H1 (cell line): Measurements from ENCODE around the gene ALLC. TPM values are rescaled to one million over a fixed set of nuclear protein-coding genes. Genes with fewer than 3 reads are reported as not detected.
A peak's percentile ranks its signal among the peaks of the same experiment; 100 is the strongest.

Source experiments
- CTCF ChIA-PET: fragments of 300-600 bp; sonication (Branson Sonifier 250); formaldehyde crosslinking; loops from one replicate; lab custom pipeline; 2021; ENCODE audit not compliant: partially characterized antibody; lab: Charles Lee
- POLR2A ChIA-PET: fragments of 300-600 bp; sonication (Branson Sonifier 250); formaldehyde crosslinking; loops from one replicate; lab custom pipeline; 2021; ENCODE audit warnings: inconsistent platforms; ENCODE audit not compliant: partially characterized antibody; lab: Charles Lee
- DNase-seq, 2 experiments: peaks; one replicate each; pipeline versions ENCODE4 v3.0.0 to v3.0.0-alpha.2; 2010 to 2022; ENCODE audit warnings: low spot score in 2 of 2, low read depth in 1 of 2, mixed read lengths in 1 of 2
- FAIRE-seq: peaks from 2 replicates; lab custom pipeline; 2011; peaks lifted over from hg19 to GRCh38; lab: Jason Lieb, UNC
- H2AFZ ChIP-seq: 2 replicates; pipeline ENCODE4 v1.8.1; 2012; ENCODE audit warnings: low read length, inconsistent platforms
- H2AK5ac ChIP-seq: 2 replicates; pipeline ENCODE4 v1.6.1; 2013; ENCODE audit warnings: low read depth, low read length
- H2BK120ac ChIP-seq: replicated peaks from 2 replicates; pipeline ENCODE3; 2013; ENCODE audit warnings: low read depth, low read length, inconsistent platforms
- H2BK12ac ChIP-seq: 2 replicates; pipeline ENCODE4 v1.6.1; 2013; ENCODE audit warnings: low read depth, low read length
- H2BK15ac ChIP-seq: 2 replicates; pipeline ENCODE4 v1.6.1; 2013; ENCODE audit warnings: low read length
- H2BK20ac ChIP-seq: 2 replicates; pipeline ENCODE4 v1.6.1; 2013; ENCODE audit warnings: low read length
- H2BK5ac ChIP-seq: 2 replicates; pipeline ENCODE4 v1.6.1; 2013; ENCODE audit warnings: low read depth, low read length
- H3K14ac ChIP-seq: 2 replicates; pipeline ENCODE4 v1.6.1; 2013; ENCODE audit warnings: inconsistent platforms; ENCODE audit not compliant: insufficient read length
- H3K18ac ChIP-seq: 2 replicates; pipeline ENCODE4 v1.6.1; 2013; ENCODE audit warnings: low read length; ENCODE audit errors: extremely low read depth
- H3K23ac ChIP-seq: 2 replicates; pipeline ENCODE4 v1.6.1; 2013; ENCODE audit warnings: inconsistent platforms; ENCODE audit not compliant: insufficient read length
- H3K23me2 ChIP-seq: 2 replicates; pipeline ENCODE4 v1.6.1; 2013; ENCODE audit warnings: low read depth, low read length
- H3K27ac ChIP-seq: 2 replicates; pipeline ENCODE4 v1.6.1; 2011; ENCODE audit warnings: low read depth, low read length, inconsistent platforms
- H3K27me3 ChIP-seq, 4 experiments: replicated peaks in 1 of 4; 1 replicate in 1 of 4; 2 replicates in 3 of 4; pipeline versions ENCODE4 v1.6.1 to v1.8.1; 2011 to 2013; ENCODE audit warnings: low read length in 3 of 4, mild to moderate bottlenecking in 3 of 4, inconsistent platforms in 2 of 4, mixed read lengths in 2 of 4, moderate library complexity in 1 of 4; ENCODE audit not compliant: control insufficient read depth in 3 of 4, insufficient read depth in 3 of 4; ENCODE audit errors: extremely low read depth in 1 of 4
- H3K36me3 ChIP-seq, 4 experiments: 2 replicates each; pipeline versions ENCODE4 v1.6.1 to v1.8.1; 2011 to 2013; ENCODE audit warnings: mild to moderate bottlenecking in 4 of 4, low read length in 3 of 4, moderate library complexity in 2 of 4, control low read depth in 1 of 4, inconsistent platforms in 1 of 4; ENCODE audit not compliant: insufficient read depth in 4 of 4, control insufficient read depth in 2 of 4
- H3K4ac ChIP-seq: replicated peaks from 2 replicates; pipeline ENCODE3; 2013; ENCODE audit warnings: low read length, low read depth, mixed read lengths, inconsistent platforms; ENCODE audit not compliant: insufficient read length
- H3K4me1 ChIP-seq, 4 experiments: replicated peaks in 1 of 4; 1 replicate in 1 of 4; 2 replicates in 3 of 4; pipeline versions ENCODE4 v1.6.1 to v1.8.1; 2011 to 2013; ENCODE audit warnings: low read length in 3 of 4, inconsistent platforms in 2 of 4, mixed read lengths in 1 of 4; ENCODE audit not compliant: insufficient read depth in 4 of 4, control insufficient read depth in 3 of 4
- H3K4me2 ChIP-seq, 2 experiments: 2 replicates each; pipeline versions ENCODE4 v1.6.1 to v1.8.1; 2011 to 2013; ENCODE audit warnings: low read depth in 2 of 2, low read length in 2 of 2, control low read depth in 1 of 2, inconsistent platforms in 1 of 2, mild to moderate bottlenecking in 1 of 2; ENCODE audit not compliant: insufficient read depth in 1 of 2
- H3K4me3 ChIP-seq, 4 experiments: fragments of 200-600, 300-600 bp in 1 of 4; sonication (generic), shearing (Covaris generic), sonication (Bioruptor Twin) in 1 of 4; 2 replicates each; pipeline versions ENCODE4 v1.5.1 to v1.8.1; 2011 to 2016; ENCODE audit warnings: low read length in 4 of 4, low read depth in 3 of 4, control low read depth in 2 of 4, inconsistent platforms in 2 of 4, mild to moderate bottlenecking in 2 of 4, mixed read lengths in 1 of 4, moderate library complexity in 1 of 4; ENCODE audit not compliant: insufficient read depth in 2 of 4; ENCODE audit errors: extremely low read depth in 1 of 4
- H3K56ac ChIP-seq: replicated peaks from 2 replicates; pipeline ENCODE3; 2013; ENCODE audit warnings: low read depth, mild to moderate bottlenecking, mixed read lengths, low read length, inconsistent platforms; ENCODE audit not compliant: insufficient read length
- H3K79me1 ChIP-seq: 2 replicates; pipeline ENCODE4 v1.6.1; 2013; ENCODE audit warnings: low read depth, low read length, control low read depth
- H3K79me2 ChIP-seq, 2 experiments: 2 replicates each; pipeline versions ENCODE4 v1.6.1 to v1.8.1; 2012 to 2013; ENCODE audit warnings: low read length in 2 of 2, mild to moderate bottlenecking in 2 of 2, inconsistent platforms in 1 of 2; ENCODE audit not compliant: insufficient read depth in 2 of 2, control insufficient read depth in 1 of 2
- H3K9ac ChIP-seq, 4 experiments: replicated peaks in 1 of 4; 1 replicate in 1 of 4; 2 replicates in 3 of 4; pipeline versions ENCODE4 v1.6.1 to v1.8.1; 2011 to 2013; ENCODE audit warnings: low read depth in 3 of 4, low read length in 3 of 4, control low read depth in 2 of 4, mild to moderate bottlenecking in 2 of 4, moderate library complexity in 2 of 4, inconsistent platforms in 1 of 4; ENCODE audit errors: extremely low read depth in 1 of 4
- H3K9me3 ChIP-seq, 2 experiments: 2 replicates each; pipeline versions ENCODE4 v1.6.1 to v1.8.1; 2012 to 2013; ENCODE audit warnings: mild to moderate bottlenecking in 2 of 2, moderate library complexity in 2 of 2, control low read depth in 1 of 2, inconsistent platforms in 1 of 2, low read depth in 1 of 2, low read length in 1 of 2, mixed read lengths in 1 of 2; ENCODE audit not compliant: insufficient read depth in 2 of 2
- H4K20me1 ChIP-seq, 2 experiments: replicated peaks in 1 of 2; 2 replicates each; pipeline versions ENCODE3 to v1.8.1; 2011 to 2013; ENCODE audit warnings: inconsistent platforms in 2 of 2, low read length in 2 of 2, mild to moderate bottlenecking in 1 of 2; ENCODE audit not compliant: insufficient read depth in 2 of 2, control insufficient read depth in 1 of 2
- H4K5ac ChIP-seq: 2 replicates; pipeline ENCODE4 v1.6.1; 2013; ENCODE audit warnings: low read length, low read depth, mixed read lengths, inconsistent platforms; ENCODE audit not compliant: insufficient read length
- H4K8ac ChIP-seq: 2 replicates; pipeline ENCODE4 v1.8.0; 2013; ENCODE audit warnings: mild to moderate bottlenecking, moderate library complexity, low read length, inconsistent platforms; ENCODE audit not compliant: insufficient read depth; ENCODE audit errors: extremely low read depth
- H4K91ac ChIP-seq: replicated peaks from 2 replicates; pipeline ENCODE3; 2013; ENCODE audit warnings: low read length, mixed read lengths, inconsistent platforms; ENCODE audit not compliant: insufficient read length
- CBX5 ChIP-seq: fragments of 300-800, 300-1000 bp; sonication (generic); IDR thresholded peaks from 2 replicates; pipeline ENCODE4 v1.7.1; 2016; ENCODE audit warnings: antibody characterized with exemption, low read length, low read depth
- CTCF ChIP-seq, 3 experiments: IDR thresholded peaks; 1 replicate in 2 of 3; 2 replicates in 1 of 3; pipeline versions ENCODE4 v1.5.1 to v1.6.1; 2011; ENCODE audit warnings: low read length in 3 of 3, mild to moderate bottlenecking in 3 of 3, inconsistent platforms in 2 of 3, low read depth in 1 of 3, moderate library complexity in 1 of 3; ENCODE audit not compliant: insufficient read depth in 1 of 3; ENCODE audit errors: control extremely low read depth in 1 of 3
- GABPA ChIP-seq: IDR thresholded peaks from 2 replicates; pipeline ENCODE4 v1.6.1; 2011; ENCODE audit warnings: mild to moderate bottlenecking, low read length, moderate library complexity, borderline replicate concordance; ENCODE audit not compliant: insufficient read depth
- JUN ChIP-seq: IDR thresholded peaks from 2 replicates; pipeline ENCODE4 v1.6.1; 2011; ENCODE audit warnings: low read depth, mild to moderate bottlenecking, improper control_type of control experiment, low read length
- MAX ChIP-seq: IDR thresholded peaks from 2 replicates; pipeline ENCODE4 v1.6.1; 2012; ENCODE audit warnings: inconsistent platforms
- NANOG ChIP-seq: IDR thresholded peaks from 2 replicates; pipeline ENCODE4 v1.6.1; 2011; ENCODE audit warnings: low read length, low read depth, mild to moderate bottlenecking, inconsistent platforms; ENCODE audit not compliant: insufficient read depth, poor library complexity, severe bottlenecking
- POU5F1 ChIP-seq: IDR thresholded peaks from 2 replicates; pipeline ENCODE4 v1.6.1; 2011; ENCODE audit warnings: low read depth, mild to moderate bottlenecking, low read length, moderate library complexity
- SIX5 ChIP-seq: IDR thresholded peaks from 2 replicates; pipeline ENCODE4 v1.6.1; 2011; ENCODE audit warnings: mild to moderate bottlenecking, low read depth, low read length
- TEAD4 ChIP-seq: IDR thresholded peaks from 2 replicates; pipeline ENCODE4 v1.6.1; 2012; ENCODE audit warnings: low read depth, low read length, inconsistent platforms, mixed read lengths
- ZNF274 ChIP-seq: IDR thresholded peaks from 2 replicates; pipeline ENCODE4 v1.7.0; 2012; ENCODE audit warnings: low read length, borderline replicate concordance; ENCODE audit errors: extremely low read depth
- WGBS, 2 experiments: shearing (Covaris generic) in 1 of 2; methylation state at CpG; one replicate each; pipeline versions ENCODE4 v1.1.6 to v1.1.7; 2013 to 2015; ENCODE audit warnings: low lambda C conversion rate in 2 of 2, mixed read lengths in 2 of 2, inconsistent platforms in 1 of 2, low coverage in 1 of 2, missing lambda C conversion rate in 1 of 2; ENCODE audit not compliant: insufficient replicate concordance in 2 of 2, insufficient coverage in 1 of 2, insufficient read length in 1 of 2; ENCODE audit errors: extremely low coverage in 1 of 2, missing lambda C conversion rate in 1 of 2; 5-methylcytosine and 5-hydroxymethylcytosine counted together
- polyA plus RNA-seq, 7 experiments: library from polyadenylated mRNA; depleted of rRNA in 3 of 7; stranded (reverse) in 5 of 7; unstranded in 2 of 7; fragments of >200 nt in 5 of 7; fragments of 200-250 nt in 2 of 7; gene quantifications; 1 replicate in 5 of 7; 2 replicates in 1 of 7; 4 replicates in 1 of 7; pipeline versions ENCODE4 v1.2.1 to v1.2.3, GENCODE V29; 2011 to 2013; ENCODE audit warnings: missing spikeins in 2 of 7, mixed read lengths in 2 of 7
- total RNA-seq: library from RNA; stranded (reverse); fragmentation: NEBNext Ultra II Directional; extraction: Animal tissue kit (Norgen Biotek cat#: 25700); gene quantifications from 2 replicates; pipeline ENCODE4 v1.2.1, GENCODE V29; 2021

ALLC gene
- total and polyA plus RNA-seq, 2 of the 8 experiments (the other 6 are each of a cell fraction or from before 2014, with no cell fraction given), result not detected

GRCh38 chr2:3628800-3629199 is 29.2 kb upstream of the ALLC start:
- CTCF ChIA-PET, result interaction anchor here (0.5 to 2.5 kb wide), 30 partner anchors 8 to 219 kb away, joined by 3 to 22 read pairs (median 4); no protein-coding TSS in a partner anchor
- no peak overlapping the region for H2AFZ ChIP-seq
- TF ChIP-seq CTCF (IDR thresholded peaks at IDR 0.05; ENCODE audit: control extremely low read depth in 1 of 3, insufficient read depth in 1 of 3, low read depth in 1 of 3, low read length in 3 of 3) (peak in 2 of 3 experiments; percentile 57 to 78; a peak in 3 of 4 replicates), TEAD4 (peak; percentile 75; the same call in 1 of the 2 replicates), MAX (peak; percentile 90), POU5F1 (no peak), ZNF274 (no peak), SIX5 (no peak), JUN (no peak), NANOG (no peak), GABPA (no peak), CBX5 (no peak)

More at GRCh38 chr2:3628800-3629199, 29.2 kb upstream of the ALLC start:
- no peak overlapping the region for H3K4me3 ChIP-seq
- DNase-seq (peak; percentile 21 to 78), FAIRE-seq (peak; percentile 82)
- H3K9me3 ChIP-seq, result no peaks in the 10 kb centered on the region
- H3K27me3 ChIP-seq, result no peaks in the 10 kb centered on the region; a peak in 1 of 7 replicates
- no peaks in the 10 kb centered on the region for H3K79me2 ChIP-seq
- H3K23ac ChIP-seq, result no peak overlapping the region
- no peak overlapping the region for H2BK5ac ChIP-seq
- no peak overlapping the region for H3K56ac ChIP-seq
- no peaks in the 10 kb centered on the region for H3K36me3 ChIP-seq
- no peak overlapping the region for H3K14ac ChIP-seq
- 38% methylated on average over 12 of the region's 12 CpGs; no CpG with 5 or more reads in 1 of the 2 experiments for WGBS, 2 experiments
- H2BK20ac ChIP-seq, result no peak overlapping the region
- H2AK5ac ChIP-seq, result no peak overlapping the region
- no peak overlapping the region for H3K27ac ChIP-seq
- peaks cover 0 to 1% of the 10 kb centered on the region in 2 experiments for H4K20me1 ChIP-seq
- POLR2A ChIA-PET, result interaction anchor here (0.6 to 1.5 kb wide), 6 partner anchors 22 to 69 kb away, joined by 3 to 12 read pairs (median 3); no protein-coding TSS in a partner anchor
- H3K79me1 ChIP-seq, result no peaks in the 10 kb centered on the region
- H3K9ac ChIP-seq, result no peak overlapping the region
- no peak overlapping the region for H3K4me2 ChIP-seq
- no peak overlapping the region for H4K5ac ChIP-seq
- H3K4me1 ChIP-seq, result no peaks in the 10 kb centered on the region; a peak in 2 of 7 replicates
- no peak overlapping the region for H2BK15ac ChIP-seq
- H2BK120ac ChIP-seq, result no peak overlapping the region
- no peak overlapping the region for H4K8ac ChIP-seq
- H3K23me2 ChIP-seq, result no peaks in the 10 kb centered on the region
- H2BK12ac ChIP-seq, result no peak overlapping the region
- no peak overlapping the region for H3K4ac ChIP-seq
- H3K18ac ChIP-seq, result no peak overlapping the region
- H4K91ac ChIP-seq, result no peak overlapping the region
